ENCODE results near the gene SLC25A48.
A peak's percentile ranks its signal among the peaks of the same experiment; 100 is the strongest.

Gene SLC25A48

GRCh38 chr5:135905144-135905543 is 70.7 kb downstream of the SLC25A48 start:
- no peak for TF ChIP-seq CTCF (conservative IDR thresholded peaks at IDR 0.05; ENCODE audit: low read depth)
- H3K27ac ChIP-seq: no peak overlapping the region
- ChIA-PET CTCF (interaction anchor here (1.2 kb wide), 1 partner anchor 177 kb away, joined by 3 read pairs; no protein-coding TSS in a partner anchor), POLR2A (ENCODE audit: low non-redundant PET) (no interaction called here)
- DNase-seq (ENCODE audit: low spot score): no peak

DNA sequence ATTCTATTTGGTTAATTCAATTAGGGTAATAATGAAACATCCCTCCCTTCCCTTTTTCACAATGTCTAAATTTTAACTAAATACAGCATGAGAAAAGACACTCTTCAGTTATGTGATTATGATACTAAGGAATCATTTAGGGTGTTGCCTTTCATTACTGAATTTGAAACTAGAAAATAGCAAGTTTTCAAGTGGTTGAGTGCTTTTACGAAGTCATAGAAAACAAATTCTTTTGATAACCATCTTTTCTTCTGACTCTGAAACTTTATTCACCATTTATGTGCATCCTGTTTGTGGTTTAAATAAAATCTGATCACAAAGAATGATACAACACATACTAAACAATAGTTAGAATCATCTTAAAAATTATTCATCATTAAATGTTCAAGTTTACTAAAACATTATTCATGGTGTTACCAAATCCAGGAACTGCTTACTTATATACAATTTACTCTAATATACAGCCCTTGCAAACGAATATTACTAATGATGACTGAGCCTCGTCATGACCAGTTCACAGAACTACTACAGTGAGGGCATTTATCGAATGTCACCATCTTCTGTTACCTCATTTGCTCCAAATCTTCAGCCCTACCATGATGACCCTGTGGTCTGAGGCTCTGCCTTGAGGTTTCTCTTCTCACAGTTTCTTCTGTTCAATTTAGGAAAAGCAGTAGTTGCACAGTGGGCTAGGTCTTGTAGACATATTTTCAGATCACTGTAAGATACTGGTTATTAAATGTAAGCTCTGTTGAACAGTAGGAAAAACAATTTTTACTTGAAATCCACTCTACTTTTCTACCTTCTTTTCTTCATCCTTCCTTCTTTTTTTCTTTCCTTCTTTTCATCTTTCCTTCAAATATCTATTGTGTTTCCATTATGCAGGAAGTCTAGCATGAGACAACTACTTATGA is 79.5 kb downstream of the SLC25A48 start:
- no peak for TF ChIP-seq CTCF (conservative IDR thresholded peaks at IDR 0.05; ENCODE audit: low read depth)
- ChIA-PET CTCF (interaction anchor here (0.6 to 1.2 kb wide), 2 partner anchors 168 to 270 kb away, joined by 3 to 6 read pairs; no protein-coding TSS in a partner anchor), POLR2A (ENCODE audit: low non-redundant PET) (no interaction called here)
- DNase-seq (ENCODE audit: low spot score): no peak
- no peak overlapping the region for H3K27ac ChIP-seq

GRCh38 chr5:135915466-135916001 is 81.1 kb downstream of the SLC25A48 start:
- H3K27ac ChIP-seq: no peak overlapping the region
- no peak for DNase-seq (ENCODE audit: low spot score)
- TF ChIP-seq CTCF (conservative IDR thresholded peaks at IDR 0.05; ENCODE audit: low read depth): no peak
- ChIA-PET CTCF (interaction anchor here (0.6 to 1.2 kb wide), 3 partner anchors 167 to 407 kb away, joined by 3 to 4 read pairs (median 3); no protein-coding TSS in a partner anchor), POLR2A (ENCODE audit: low non-redundant PET) (no interaction called here)

DNA sequence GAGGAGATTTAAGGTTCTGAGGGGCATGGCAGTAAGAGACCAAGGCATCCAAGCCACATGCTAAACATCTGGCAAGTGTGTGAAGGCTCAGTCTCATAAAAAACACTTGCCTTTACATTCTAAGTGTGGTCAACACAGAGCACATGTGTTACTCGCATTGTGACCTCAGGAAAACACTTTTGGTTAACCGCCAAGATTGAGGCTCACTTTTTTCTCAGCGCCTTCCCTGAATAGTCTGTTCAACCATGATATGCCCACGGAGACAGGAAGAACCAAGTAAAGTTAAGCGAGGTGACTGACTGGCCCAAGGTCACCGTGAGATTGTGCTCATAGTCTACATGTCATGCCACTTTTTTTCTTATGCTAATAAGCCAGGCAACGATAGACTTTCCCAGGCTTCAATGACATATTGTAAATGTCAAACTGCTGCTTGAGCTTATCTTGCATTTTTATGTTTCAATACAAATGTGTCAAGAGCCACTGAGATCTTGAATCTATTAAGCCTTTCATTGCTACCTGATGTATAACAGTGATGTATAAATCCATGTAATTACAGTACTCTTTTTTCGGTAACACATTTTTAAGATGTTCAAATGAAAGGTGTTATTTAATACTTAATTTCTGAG is 82.3 kb downstream of the SLC25A48 start:
- no peak for TF ChIP-seq CTCF (conservative IDR thresholded peaks at IDR 0.05; ENCODE audit: low read depth)
- H3K27ac ChIP-seq: no peak overlapping the region
- DNase-seq (ENCODE audit: low spot score): no peak
- CTCF ChIA-PET: no interaction called here
- POLR2A ChIA-PET (ENCODE audit: low non-redundant PET): no interaction called here

- POLR2A ChIA-PET (ENCODE audit: low non-redundant PET): no interaction called here
- CTCF ChIA-PET: no interaction called here
- no peak for DNase-seq (ENCODE audit: low spot score)
- TF ChIP-seq CTCF (conservative IDR thresholded peaks at IDR 0.05; ENCODE audit: low read depth): no peak
- H3K27ac ChIP-seq: no peak overlapping the region
Measured at GRCh38 chr5:135920199-135920598, 85.7 kb downstream of the SLC25A48 start.

- CTCF ChIA-PET: interaction anchor here (0.6 to 1.4 kb wide), 2 partner anchors 137 to 231 kb away, joined by 3 read pairs; no protein-coding TSS in a partner anchor
- no peak for TF ChIP-seq CTCF (conservative IDR thresholded peaks at IDR 0.05; ENCODE audit: low read depth)
- peak; percentile 48 for DNase-seq (ENCODE audit: low spot score)
- POLR2A ChIA-PET (ENCODE audit: low non-redundant PET): no interaction called here
- no peak overlapping the region for H3K27ac ChIP-seq
Measured at GRCh38 chr5:135921388-135921787, 86.9 kb downstream of the SLC25A48 start.
